Dermis blood vessel endothelial cell (primary cell): ENCODE measurements around the gene FOXS1. TPM values are rescaled to one million over a fixed set of nuclear protein-coding genes. Genes with fewer than 3 reads are reported as not detected.

Experiments used
- DNase-seq: peaks from one replicate; pipeline ENCODE4 v3.0.0; 2010
- total RNA-seq: library from RNA; depleted of rRNA; stranded (reverse); fragments of >200 nt; gene quantifications from 2 replicates; pipeline ENCODE4 v1.2.3, GENCODE V29; 2014

The FOXS1 gene
- total RNA-seq, 1 donor from 2014 or later, result not detected

DNA sequence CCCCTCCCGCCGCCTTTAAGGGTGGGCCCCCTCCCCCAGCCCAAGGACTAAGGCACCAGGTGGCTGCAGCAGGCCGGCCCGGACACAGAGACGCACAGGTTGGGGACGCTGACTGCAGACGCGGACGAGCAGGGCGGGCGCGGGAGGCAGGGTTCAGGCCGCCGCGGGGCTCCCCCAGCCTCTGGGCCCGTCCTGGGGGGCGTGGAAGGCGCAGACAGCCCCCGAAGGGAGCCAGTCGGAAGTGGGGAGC lies 15.7 kb upstream of the FOXS1 start:
- DNase-seq, result no peak

DNA sequence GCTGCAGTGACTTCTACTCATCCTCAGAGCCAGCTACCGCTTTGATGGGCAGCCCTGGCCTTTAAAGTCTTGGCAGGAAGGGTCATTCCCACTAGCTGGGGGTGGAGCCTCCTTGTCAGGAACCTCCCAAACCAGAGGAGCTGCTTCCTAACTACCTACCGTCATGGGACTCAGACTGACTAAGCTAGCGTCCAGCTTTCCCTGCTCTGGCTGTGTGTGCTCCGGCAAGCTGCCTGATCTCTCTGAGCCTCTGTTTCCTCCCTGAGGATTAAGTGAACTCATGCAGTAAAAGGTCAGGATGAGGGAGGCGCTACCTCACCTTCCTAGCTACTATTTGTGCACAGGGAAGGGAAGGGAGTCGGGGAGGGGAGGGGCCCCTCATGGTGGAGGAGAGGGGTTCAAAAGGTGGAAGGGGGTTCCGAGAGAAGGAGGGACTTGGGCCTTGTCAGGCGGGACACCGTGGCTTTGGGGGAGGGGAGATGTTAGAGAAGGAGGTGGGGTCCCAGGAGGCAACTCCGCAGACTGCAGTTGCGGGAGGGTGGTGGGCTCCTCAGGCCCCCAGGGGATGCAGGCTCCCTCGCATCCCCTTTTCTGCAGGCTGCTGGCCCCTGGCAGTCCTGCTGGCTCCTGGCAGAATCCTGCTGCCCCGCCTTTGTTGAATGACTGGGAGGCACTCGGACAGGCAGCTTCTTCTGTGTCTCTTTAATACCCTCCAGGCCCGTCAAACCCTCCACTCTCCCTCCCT lies 15.2 kb upstream of the FOXS1 start:
- DNase-seq, result peak; percentile 34

DNA sequence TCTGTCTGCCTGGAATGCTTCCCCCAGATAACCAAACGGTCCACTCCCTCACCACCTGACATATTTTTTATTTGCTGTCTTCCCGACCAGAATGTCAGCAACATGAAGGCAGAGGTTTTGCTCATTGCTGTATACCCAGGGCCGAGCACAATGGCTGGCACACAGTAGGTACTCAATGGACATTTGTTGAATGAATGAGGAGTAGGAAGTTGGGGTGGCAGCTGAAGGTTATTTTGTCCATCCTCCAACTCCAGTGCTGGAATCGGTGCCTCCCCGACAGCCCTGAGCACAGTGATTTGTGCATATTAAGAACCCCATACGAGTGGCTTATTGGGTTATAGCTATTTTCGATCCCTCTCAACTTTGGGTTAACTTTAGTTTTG lies 14.6 kb upstream of the FOXS1 start:
- DNase-seq, result no peak

DNA sequence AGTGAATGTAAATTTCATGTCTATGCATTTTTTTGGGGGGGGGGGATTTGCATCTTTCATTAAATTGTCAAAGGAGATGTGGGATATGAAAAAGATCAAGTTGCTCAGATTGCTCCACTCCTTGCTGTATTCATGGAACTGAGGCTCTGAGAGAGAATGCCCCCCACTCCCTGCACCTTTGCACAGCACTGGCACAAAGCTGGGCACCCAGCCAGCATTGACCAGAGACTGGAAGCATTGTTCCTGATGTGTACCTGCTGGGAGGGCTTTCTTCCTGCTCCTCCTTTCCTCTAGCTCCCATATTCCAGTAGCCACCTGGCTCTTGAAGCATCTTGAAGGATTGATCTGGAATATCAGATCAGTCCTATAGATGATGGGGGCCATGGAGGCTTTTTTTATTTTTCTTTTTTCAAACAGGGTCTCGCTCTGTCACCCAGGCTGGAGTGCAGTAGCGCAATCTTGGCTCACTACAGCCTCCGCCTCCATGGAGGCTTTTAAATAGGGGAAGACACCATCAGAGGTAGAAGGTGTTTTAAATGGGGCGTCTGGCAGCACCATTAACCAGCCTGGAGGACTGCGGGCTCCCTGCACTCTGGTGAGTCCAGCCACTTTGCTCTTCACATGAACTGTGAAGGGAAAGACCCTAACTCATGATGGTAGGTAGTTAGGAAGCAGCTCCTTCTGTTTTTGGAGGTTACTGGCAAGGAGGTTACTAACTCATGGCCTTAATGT lies 14.0 kb upstream of the FOXS1 start:
- no peak for DNase-seq

DNA sequence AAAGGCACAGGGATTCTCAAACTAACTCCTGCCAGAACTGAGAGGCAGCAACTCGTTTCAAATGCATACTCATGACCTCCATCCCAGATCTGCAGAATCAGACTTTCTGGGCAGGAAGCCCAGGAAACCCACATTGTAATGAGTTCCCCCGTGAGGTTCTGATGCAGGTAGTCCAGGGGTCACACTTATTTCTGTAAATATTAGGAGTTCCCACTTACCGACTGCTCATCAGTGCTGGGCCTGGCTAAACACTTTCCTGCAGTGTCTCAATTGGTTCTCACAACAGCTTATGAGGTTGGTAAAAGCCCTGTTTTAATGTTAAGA lies 13.3 kb upstream of the FOXS1 start:
- no peak for DNase-seq

DNA sequence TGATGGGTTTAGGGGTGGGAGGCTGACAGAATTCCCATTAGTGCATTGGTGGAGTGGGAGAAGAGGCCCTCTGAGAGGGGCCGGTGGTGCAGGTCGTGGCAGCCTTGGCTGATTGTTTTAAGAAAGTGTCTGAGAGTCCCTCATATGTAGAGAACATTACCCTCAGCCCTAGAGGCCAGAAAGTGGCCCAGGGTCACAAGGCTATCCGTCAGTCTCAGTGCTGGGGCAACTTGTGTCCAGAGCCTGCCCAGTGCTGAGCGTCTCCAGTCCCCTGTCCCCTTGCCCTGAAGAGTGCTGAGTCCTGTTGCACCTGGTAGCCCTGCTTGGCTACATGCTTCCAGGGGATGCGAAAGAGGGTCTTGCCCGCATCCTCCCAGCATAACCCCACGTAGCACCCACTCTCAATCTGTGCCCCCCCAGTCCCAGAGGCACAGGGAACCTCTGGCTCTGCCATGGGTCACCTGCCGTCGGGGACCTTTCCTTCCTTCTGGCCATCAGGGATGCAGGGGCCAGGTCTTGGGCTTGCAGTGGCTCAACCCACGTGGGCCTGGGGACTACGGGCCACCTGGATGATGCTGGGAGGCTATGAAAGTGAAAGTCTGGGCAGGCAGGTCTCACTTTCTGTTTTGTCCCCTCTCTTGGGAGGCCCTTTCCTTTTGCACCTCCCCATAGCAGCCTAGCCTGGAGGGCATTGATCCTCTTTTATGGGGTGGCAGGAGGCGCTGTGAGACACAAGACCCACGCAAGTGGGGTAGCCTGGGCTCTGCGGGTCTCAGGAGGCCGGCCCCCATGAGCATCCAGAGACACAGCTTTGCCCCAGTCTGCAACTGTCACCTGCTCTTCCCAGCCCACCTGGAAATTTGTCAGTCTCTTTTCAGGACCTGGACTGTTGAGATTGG lies 12.7 kb upstream of the FOXS1 start:
- no peak for DNase-seq

DNA sequence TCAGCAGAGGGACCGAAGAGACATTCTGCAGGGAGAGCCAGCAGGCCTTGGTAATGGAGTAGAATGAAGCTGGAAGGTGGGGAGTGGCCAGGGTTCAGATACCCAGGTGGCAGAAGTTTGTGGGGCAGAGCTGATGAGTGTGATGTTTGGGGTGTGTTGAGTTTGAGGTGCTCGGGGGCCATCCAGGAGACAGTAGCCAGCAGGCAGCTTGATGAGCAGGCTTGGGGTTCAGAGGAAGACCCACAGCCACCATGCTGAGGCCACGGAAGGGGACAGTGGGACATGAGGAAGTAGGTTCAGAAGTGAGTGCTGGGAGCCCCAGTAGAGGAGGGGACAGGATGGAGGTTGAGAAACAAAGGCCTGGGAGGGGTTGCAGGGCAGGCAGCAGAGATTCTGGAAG lies 11.1 kb upstream of the FOXS1 start:
- DNase-seq, result no peak

DNA sequence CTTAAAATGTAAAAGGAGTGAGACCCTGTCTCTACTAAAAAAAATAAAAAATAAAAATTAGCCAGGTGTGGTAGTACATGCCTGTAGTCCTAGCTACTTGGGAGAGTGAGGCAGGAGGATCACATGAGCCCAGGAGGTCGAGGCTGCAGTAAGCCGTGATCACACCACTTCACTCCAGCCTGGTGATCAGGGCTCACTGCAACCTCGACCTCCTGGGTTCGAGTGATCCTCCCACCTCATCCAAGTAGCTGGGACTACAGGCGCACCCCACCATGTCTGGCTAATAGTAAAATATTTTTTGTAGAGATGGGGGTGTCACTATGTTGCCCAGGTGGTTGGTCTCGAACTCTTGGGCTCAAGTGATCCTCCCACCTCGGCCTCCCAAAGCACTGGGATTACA lies 8.1 kb upstream of the FOXS1 start:
- no peak for DNase-seq

DNA sequence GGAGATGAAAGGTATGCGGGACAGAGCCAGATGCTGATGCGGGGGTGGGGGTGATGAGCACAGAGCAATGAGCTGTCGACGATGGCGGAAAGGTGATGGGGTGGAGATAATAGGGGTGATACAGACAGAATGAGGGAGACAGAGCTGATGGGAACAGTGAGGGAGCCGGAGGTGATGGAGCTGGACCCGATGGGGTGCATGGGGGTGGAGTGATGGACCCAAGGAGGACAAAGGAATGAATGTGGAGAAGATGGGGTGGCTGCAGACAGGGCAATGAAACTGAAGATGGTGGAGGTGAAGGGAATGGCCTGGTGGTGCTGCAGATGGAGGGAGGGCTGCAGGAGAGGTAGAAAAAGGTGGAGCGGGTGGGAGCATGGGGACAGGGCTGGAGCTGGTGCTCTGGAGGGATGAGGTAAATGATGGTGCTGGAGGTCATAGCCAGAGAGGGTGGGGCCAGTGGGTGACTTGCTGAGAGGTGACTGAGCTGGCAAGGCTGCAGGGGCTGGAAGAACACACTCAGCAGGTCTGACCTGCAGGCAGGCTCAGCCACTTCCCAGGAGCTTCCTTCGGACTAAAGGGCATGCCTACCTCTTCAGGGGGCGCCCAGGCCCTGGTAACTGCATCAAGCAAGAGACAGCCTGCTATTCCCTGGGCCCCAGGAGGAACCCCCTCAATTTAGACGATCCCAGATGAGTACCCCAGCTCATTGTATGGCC lies 6.0 kb upstream of the FOXS1 start:
- no peak for DNase-seq

DNA sequence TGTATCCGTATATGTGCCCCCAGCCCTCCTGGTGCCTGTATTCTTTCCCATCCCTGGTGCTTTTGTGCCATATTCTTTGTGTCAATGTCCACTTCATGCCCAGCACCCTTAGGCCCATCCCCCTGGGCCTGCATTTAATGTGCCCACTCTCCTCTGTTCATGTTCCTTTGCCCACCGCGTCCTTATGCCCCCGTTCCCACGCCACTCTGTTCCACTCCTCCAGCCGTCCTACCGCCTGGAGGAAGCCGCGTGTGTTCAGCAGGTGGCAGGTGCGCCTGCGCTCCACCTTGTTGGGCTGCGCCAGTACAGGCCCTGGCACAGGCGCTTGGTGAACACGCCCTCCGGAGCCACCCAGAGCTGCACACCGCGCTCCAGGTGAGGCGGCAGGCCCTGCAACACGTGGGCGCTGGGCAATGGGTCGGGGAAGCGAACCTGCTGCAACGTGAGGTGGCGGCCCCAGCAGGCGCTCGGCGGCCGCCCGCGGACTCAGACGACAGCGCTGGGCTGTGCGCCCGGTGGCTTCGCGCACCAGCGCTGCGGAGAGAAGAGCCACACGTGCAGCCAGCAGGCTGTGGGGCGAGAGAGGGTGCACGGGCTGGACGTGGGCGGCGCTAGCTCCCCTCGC lies 4.0 kb upstream of the FOXS1 start:
- no peak for DNase-seq

DNA sequence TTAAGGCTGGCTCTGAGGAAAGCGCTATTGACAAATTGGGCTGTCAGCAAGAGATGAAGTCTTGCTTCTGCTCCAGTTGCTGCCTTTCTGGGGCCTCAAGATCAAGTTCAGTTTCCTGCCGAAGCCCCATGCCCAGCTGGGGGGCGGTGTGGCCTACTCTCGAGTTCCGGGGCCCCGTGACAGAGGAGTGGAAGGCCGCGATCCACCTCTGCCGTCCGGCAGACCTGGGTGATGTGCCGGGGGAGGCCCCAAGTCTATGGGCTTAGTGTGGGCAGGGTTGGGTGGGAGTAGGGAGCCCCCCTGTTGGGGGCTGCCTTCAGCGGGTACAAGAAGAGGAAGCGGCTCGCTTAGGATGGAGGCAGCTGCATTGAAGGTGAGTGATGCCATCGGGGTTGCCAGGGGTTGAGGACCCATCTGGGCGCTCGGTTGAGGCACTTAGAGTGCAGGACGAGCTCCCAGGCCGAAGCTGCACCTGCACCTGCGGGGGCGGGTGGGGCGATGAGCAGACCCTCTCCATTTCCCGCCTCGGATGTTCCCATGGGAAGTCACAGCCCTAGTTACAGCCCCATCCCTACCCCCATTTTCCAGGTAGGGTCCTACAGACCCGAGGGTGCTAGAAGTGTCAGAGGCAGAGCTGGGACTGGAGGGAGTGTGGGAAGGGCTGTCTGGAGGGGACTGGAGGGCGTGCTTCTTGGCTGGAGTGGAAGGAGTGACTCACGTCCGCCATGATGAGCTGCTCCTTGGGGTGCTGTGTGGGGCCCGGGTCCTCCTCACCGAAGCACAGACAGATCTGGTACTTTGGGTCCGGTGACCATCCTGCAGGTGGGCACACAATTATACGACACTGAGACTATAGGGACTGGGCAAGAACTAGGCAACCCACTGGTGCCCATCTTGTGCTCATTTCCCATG lies 2.9 kb upstream of the FOXS1 start:
- no peak for DNase-seq

DNA sequence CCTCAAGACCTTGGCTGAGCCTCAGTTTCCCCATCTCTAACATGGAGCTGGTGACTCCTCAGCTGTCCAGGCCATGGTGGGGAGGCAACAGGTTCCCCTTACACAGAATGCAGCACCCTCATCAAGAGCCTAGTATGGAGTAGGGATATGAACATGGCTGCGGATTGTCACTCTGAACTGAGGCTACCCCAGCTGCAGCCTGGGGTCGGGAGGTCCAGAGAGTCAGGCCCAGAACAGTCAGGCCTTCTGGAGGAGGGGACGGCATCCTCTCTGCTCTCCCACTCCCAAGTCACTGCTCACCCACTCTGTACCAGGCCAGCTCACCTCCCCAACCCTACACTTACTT lies 1.4 kb upstream of the FOXS1 start:
- DNase-seq, result no peak

DNA sequence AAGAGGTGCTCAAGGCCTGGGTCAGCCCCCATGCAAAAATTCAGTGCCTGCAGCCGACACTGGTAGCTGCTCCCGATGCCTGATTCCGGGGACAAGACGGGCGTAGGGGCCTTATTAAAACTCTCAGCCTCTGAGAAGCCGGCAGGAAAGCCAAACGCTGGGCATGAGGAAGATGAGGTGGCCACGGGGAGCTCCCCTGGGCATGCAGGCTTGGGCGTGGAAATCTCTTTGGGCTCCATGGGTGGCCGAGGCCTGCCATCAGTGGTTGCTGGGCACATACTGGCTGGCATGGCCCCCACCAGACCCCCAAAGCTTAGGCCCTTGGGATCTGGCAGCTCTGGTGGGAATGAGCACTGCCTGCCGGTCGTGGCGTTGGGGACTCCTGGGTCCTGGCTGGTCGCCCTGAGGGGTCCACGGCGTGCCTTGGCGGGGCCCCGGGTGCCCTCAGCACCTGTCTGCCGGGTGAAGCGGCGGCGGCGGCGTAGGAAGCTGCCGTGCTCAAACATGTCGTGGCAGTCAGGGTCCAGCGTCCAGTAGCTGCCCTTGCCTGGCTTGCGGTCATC lies 586 bp downstream of the FOXS1 start:
- DNase-seq, result no peak

DNA sequence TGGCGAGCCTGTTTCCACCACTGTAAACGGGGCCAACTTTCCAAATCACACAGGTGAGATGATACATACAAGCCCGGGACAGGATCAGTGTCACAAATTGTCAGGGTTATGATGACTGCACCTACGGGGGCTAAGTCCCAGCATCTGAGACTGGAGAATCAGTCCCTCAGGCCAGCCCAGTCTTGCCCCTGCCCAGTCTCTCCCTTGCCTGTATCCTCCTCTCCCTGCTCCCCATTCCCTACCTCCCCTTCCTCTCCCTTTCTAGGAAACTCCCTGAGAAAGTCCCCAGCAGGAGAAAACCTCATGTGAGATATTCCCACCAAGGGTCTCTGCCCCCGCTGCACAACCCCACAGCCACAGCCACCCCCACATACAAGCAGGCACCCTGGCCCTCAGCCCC lies 1.5 kb downstream of the FOXS1 start:
- DNase-seq, result no peak

DNA sequence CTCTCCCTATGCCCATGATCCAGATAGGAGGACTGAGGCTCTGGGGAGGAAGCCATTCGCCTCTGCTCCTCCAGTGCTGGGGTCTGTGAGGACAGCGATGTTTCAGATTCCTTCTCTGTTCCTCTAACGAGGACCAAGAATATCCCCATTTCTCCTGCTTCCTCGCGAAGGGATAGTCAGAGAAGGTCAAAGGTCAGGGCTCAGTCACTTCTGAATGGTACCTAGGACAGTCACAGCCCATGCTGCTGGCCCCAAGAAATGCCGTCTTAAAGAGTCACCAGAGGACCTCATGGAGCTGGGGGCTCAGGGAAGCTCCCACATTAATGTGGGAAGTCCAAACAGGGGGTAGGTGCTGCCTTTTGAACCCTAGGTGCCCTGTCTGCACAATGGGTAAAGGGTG lies 2.1 kb downstream of the FOXS1 start:
- no peak for DNase-seq

DNA sequence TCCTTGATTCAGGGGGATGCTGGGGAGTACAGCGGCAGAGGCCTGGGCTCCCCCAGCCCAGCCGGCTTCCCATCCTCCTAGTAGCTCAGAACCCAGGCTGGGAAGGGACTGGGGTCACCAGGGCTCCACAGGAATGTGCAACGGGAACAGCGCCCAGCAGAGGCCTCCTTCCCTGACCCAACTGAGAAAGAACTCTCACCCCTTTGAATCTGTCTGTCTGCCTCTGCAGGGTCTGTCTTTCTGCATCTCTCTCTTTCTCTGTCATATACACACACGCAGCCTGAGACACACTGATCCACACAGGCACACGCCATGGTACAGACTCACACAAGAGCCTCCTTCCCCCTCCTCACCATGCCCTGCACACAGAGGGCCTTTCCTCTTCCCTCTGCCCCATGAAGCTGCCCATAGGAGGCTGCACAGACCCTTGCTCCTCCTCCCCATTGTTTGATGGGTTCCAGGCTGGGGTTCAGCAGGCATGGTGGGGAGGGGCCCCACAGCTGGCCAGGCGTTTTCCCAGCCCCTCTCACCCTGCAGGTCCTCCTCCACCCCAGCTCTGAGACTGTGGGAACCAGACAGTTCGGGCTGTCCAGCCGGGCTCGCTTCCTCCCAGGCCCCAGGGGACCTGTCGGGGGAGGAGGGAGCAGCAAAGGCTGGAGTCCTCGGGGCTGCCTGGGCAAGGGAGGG lies 2.8 kb downstream of the FOXS1 start:
- peak; percentile 54 for DNase-seq

DNA sequence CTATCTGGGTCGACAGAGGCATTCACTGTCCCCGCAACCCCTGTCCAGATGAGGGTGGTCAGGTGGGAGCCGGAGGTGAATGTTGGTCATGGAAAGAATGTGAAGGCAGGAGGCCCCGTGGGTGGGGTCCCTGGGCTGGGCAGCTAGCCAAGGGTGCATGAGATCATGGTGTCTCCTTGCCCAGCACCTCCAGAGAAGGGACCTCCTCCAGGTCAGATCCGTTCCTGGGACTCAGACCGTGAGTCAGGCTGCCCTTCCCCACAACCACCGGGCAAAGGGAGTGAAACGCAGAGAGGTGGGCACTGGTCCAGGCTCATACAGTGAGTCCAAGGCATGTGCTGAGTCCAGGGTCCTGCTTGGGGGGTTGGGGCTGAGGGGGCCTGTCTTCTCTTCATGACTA lies 3.5 kb downstream of the FOXS1 start:
- DNase-seq, result peak; percentile 69

DNA sequence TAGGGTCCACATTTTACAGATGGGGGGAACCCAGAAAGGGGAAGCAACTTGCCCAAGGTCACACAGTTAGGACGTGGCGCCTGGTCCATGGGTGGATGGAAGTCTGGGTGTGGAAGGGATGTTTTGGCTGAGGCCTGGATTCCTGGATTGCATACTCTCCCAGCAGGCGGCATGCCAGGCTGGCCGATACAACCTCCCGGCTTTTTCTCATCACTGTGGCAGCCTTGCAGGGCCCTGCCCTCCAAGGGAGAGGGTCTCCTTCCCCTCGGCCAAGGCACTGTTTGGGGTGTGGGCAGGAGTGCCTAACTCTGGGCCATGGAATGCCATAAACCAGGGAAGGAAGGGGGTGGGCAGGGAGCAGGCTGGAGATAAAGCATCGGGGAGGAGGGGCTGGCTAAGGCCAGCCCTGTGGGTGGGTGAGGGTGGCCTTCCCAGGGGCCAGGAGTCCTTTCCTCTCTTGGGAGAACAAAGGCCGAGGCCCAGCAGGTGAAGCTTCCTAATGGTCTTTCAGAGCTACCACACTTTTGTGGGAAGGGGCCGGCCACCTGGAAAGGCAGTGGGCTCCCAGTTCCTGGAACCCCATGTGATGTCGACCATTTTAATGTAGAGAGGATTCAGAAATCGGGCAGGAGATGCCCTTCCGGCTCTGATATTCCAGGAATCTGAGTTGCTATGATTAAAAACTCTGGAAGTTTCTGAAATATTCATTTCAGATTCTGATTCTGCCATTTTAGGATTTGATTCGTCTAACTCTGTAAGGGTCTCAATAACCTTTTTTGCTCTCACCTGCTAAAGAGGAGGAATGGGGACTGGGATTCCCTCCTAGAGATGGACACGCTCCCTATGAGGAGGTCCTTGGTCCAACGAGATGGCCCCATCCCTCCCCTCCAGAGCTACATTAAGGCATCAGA lies 4.2 kb downstream of the FOXS1 start:
- no peak for DNase-seq

DNA sequence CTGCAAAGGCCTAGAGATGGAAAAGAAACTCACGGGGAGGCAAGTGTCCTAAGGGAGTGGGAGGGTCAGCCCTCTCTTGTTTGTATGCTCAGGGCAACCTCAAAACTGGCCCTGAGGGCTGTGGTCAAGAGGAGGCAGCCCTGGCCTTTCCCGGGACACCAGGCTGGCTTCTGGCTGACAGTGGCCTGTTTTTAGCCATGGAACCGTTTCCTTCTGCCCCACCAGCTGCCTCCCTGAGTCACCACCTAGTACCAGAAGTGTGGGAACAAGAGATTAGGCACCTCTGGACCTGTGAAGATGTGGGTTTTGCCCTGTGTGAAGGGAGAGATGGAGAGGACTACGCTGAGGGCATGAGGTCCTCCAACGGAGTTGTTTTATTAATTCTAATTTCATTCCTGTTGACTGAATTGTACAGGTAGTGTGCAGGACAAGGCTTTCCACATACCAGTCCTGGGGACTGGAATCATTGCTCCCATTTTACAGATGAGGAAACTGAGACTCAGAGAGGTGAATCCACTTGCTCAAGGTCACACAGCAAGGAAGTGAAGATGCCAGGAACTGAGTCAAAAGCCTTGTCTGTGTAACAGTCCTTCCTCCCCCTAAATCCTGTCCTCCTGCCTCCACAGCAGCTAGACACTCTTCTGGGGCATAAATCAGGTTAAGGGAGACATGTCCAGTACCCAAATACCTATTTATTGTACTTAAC lies 5.5 kb downstream of the FOXS1 start:
- DNase-seq, result peak; percentile 34
